Upper lobe of left lung (tissue), 4 donors: ENCODE results near the gene PHLDA1.

Experiments
- CTCF ChIP-seq, 6 experiments: fragments of 450-650 bp in 4 of 6; fragments of 200-600 bp in 2 of 6; sonication (generic) in 2 of 6; IDR thresholded peaks; one replicate each; pipeline ENCODE4 v1.5.1; 2016 to 2019; ENCODE audit warnings: antibody characterized with exemption in 6 of 6
- POLR2A ChIP-seq, 4 donors: fragments of 450-650 bp; IDR thresholded peaks; one replicate each; pipeline ENCODE4 v1.5.1; 2016 to 2017; ENCODE audit warnings: antibody characterized with exemption in 4 of 4, mild to moderate bottlenecking in 2 of 4
- POLR2AphosphoS5 ChIP-seq, 2 donors: sonication (generic); formaldehyde crosslinking; IDR thresholded peaks; one replicate each; pipeline ENCODE4 v1.5.1; 2017; ENCODE audit warnings: antibody characterized with exemption in 2 of 2

GRCh38 chr12:75991753-75992152, 39.8 kb downstream of the PHLDA1 start:
- TF ChIP-seq CTCF (IDR thresholded peaks at IDR 0.05) = no peak
- TF ChIP-seq POLR2A (IDR thresholded peaks at IDR 0.05) = no peak
- TF ChIP-seq POLR2AphosphoS5 (IDR thresholded peaks at IDR 0.05) = no peak
